Endothelial cell of hepatic sinusoid (primary cell): ENCODE data around the gene CIAPIN1.
"Not testable (repeated sequence)": the region's sequence is repeated elsewhere in the genome, so short reads cannot be mapped to it uniquely, and the experiment has no call there.

Experiments used
- in situ Hi-C: cut with HindIII; loops from 2 replicates; pipeline ENCODE4 v1.10.0; 2017; ENCODE audit warnings: low sequenced_read_pairs

CIAPIN1 gene

GRCh38 chr16:57444711-57445110 is 2.5 kb downstream of the CIAPIN1 start:
- in situ Hi-C loops: no loop called here

GRCh38 chr16:57440551-57440950 is 6.6 kb downstream of the CIAPIN1 start:
- in situ Hi-C loops: not testable (repeated sequence)

GRCh38 chr16:57439947-57440346 is 7.2 kb downstream of the CIAPIN1 start:
- in situ Hi-C loops: not testable (repeated sequence)

DNA sequence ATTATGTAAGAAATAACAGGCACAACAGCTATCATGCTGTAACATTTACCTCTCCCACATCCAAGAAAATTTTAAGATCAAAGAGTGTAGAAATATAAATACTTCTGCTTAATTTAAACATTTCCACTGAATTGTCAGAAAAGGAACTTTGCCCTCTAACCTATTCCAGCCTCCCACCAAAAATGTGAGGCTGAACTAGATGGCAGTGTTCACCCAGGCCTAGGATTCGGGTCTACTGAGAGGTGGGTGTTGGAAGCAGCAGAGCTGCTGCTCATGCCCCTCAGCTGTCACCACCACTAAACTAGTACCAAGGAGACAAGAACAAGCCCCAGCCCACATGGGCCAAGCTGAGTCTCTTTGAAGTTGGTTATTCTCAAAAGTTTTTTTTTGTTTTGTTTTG is 11.3 kb downstream of the CIAPIN1 start:
- in situ Hi-C loops: no loop called here

GRCh38 chr16:57434003-57434402 is 13.2 kb downstream of the CIAPIN1 start:
- in situ Hi-C loops: no loop called here

DNA sequence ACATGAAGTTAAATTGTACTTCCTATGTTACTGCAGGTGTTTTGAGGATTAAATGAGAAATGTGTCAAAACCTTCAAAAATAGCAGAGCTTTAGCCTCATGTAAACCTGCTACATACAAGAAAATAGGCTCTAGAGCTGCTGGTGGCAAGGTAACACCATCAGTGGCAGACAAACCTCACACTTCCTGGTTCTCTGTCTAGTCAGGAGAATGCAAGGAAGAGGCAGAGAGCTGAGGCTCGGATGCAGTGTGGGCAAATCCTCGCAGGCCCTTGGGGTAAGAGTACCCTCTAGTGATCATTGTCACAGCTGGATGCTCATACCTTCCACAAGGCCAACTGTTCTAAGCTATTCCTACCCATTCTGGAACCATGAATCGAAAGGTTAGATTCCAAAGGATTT is 14.2 kb downstream of the CIAPIN1 start:
- in situ Hi-C loops: no loop called here

DNA sequence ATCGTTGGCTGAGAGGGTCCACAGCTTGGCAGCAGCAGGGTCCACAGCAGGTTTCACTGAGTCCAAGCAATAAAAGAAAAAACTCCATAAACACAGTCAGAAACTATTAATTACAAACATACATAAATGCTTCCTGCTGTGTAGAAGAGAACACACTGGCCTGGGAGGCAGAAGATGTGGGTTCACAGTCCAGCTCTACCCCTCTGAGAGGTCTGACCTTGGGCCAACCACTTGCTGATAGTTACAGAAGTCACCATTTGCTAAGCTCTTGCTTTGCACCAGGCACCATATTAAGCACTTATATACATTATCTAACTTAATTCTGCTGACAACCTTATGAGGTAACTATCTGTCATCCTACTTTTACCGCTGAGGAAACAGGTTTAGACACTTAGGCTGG is 14.7 kb downstream of the CIAPIN1 start:
- in situ Hi-C loops: no loop called here

- in situ Hi-C loops: no loop called here
Measured at GRCh38 chr16:57430955-57431354, 16.2 kb downstream of the CIAPIN1 start.

DNA sequence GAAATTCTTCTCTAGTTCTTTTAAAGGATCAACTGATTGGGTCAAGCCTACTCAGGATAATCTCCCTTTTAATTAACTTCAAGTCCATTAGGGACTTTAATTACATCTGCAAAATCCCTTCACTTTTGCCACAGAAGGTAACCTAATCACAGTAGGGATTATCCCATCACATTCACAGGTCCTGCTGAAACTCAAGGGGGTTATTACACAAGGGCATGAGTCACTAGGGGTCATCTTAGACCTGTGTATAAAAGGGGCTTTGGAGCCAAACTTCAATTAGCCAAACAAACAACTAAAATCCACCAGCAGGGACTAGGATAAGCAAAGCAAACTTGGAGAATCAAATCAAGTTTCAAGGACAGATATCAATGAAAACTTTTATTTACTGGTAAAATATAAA is 19.4 kb downstream of the CIAPIN1 start:
- in situ Hi-C loops: no loop called here

DNA sequence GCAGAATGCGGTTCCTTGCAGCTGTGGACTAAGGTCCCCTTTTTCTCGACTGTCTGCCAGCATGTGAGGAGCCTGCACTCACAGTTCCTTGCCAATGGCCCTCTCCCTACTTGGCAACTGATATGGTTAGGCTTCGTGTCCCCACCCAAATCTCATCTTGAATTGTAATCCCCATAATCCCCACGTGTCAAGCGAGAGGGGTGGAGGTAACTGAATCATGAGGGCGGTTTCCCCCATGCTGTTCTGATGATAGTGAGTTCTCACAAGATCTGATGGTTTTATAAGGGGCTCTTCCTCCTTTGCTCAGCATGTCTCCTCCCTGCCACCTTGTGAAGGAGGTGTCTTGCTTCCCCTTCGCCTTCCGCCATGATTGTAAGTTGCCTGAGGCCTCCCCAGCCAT is 19.9 kb downstream of the CIAPIN1 start:
- in situ Hi-C loops: no loop called here

DNA sequence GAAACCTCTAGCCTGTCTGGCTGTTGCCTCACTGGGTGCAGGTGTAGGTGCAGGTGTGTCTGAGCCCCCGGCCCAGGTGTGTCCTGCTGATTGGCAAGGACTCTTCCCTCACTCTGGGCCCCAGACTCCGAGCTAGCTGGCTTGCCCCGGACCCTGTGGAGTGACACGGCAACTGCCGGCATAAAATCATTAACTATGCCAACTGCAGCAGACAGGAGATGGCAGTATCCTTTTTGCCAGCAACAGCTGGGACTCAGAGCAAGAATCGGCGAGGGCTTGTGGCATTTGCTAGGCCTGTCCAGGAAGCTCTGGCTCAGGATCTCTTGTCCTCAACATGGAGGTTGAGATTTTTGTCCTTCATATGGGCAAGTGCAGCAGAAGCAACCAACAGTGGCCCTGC is 20.8 kb downstream of the CIAPIN1 start:
- in situ Hi-C loops: no loop called here

- in situ Hi-C loops: no loop called here
Measured at GRCh38 chr16:57424583-57424982, 22.6 kb downstream of the CIAPIN1 start.

GRCh38 chr16:57423152-57423551 is 24.0 kb downstream of the CIAPIN1 start:
- in situ Hi-C loops: no loop called here

DNA sequence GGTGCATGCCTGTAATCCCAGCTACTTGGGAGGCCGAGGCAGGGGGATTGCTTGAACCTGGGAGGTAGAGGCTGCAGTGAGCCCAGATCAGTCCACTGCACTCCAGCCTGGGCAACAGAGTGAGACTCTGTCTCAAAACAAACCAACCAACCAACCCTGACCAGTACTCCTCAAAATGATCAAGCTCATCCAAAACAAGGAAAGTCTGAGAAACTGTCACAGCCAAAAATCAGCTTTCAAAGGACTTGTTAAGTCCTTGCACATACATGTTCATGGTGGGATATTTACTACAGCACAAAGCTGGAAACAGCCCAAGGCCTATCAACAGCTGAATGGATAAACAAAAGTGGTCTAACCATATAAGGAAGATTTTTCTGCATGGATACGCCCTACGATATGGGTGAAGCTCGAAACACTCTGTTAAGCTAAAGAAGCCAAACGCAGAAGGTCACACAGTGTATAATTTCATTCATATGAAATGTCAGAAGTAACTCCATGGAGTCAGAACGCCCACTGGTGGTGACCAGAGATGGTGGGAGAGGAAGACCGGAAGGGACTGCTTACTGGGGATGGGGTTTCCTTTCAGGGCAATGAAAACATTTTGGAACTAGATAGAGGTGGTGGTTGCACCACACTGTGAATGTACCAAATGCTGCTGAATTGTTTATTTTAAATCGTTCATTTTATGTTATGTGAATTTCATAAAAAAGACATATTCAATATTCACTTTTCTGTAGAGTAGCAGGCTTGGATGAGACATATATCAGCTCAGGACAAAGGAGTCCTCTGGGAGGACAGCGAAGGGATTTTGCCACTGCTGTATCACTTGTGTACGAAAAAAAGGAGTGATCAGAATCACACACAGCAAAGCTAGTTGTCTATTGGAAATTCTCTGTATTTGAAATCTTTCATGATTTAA is 24.9 kb downstream of the CIAPIN1 start:
- in situ Hi-C loops: no loop called here

DNA sequence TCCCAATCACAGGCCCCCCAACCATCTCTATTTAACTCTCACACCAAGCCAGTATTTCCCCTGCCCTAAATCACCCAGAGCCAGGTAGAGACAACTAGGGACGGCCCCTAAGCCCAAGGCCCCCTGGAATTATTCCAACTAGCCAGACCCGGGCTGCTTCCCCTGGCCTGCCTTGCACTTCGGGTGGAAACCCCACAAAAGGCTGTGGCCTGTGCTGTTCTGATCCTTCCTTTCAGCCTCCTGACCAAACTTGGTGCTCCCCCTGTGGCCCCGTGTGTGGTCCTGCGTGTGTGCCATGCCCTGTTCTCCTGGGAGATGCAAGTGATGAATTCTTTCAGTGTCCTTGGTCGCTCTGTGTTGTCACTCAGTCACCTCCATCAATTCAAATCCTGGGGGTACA is 27.7 kb downstream of the CIAPIN1 start:
- in situ Hi-C loops: loop anchor here (5.0 kb wide), 2 partner anchors 88 to 112 kb away; no protein-coding TSS in a partner anchor

- in situ Hi-C loops: loop anchor here (5.0 kb wide), 2 partner anchors 91 to 109 kb away; no protein-coding TSS in a partner anchor
Measured at GRCh38 chr16:57416084-57416483, 31.1 kb downstream of the CIAPIN1 start.

GRCh38 chr16:57413733-57414132 is 33.5 kb downstream of the CIAPIN1 start:
- in situ Hi-C loops: no loop called here

- in situ Hi-C loops: no loop called here
Measured at GRCh38 chr16:57413301-57413730, 33.9 kb downstream of the CIAPIN1 start.

- in situ Hi-C loops: no loop called here
Measured at GRCh38 chr16:57412584-57412983, 34.6 kb downstream of the CIAPIN1 start.

DNA sequence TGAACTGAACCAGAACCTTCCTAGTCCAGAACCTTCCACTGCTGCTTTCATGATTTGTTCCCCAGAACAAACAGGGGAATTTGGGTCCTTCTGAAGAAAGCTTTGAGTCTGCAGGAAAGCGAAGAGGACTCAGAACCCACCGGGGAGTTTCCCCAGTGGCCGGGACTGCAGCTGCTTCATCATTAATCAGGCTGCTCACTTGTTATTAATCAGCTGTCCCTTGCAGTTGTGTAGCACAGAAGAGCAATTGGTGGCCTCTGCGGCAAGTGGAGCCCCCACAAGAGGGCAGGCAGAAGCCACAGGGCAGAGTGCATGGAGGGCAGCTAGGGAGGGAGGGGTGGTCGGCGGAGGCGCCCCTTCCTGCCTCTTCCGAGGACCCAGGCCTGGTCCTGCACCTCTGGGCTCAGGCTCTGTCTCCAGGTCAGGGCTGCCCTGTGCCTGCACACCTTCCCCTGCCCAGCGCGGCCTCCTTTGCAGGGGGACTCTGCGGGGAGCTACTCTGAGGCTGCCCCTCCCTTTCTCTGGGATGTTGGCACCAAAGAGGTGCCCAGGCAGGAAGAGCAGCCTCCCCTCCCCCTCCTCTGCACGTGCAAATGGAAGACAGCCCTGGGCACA is 35.7 kb downstream of the CIAPIN1 start:
- in situ Hi-C loops: no loop called here

- in situ Hi-C loops: no loop called here
Measured at GRCh38 chr16:57409870-57410587, 37.2 kb downstream of the CIAPIN1 start.
